DND-41 (cell line): ENCODE measurements around the gene PSMA6.

Experiments used
- ATAC-seq: fragments of 200-7000 bp; cut with Tn5 transposase; 3 replicates; pipeline ENCODE4 v1.9.1; 2021; ENCODE audit warnings: low read depth; ENCODE audit not compliant: insufficient read depth
- DNase-seq: peaks from one replicate; pipeline ENCODE4 v3.0.0-alpha.2; 2020
- H2AFZ ChIP-seq: 2 replicates; pipeline ENCODE4 v1.6.0; 2012; ENCODE audit warnings: low read depth, low read length
- H3K27ac ChIP-seq: 2 replicates; pipeline ENCODE4 v1.5.1; 2012; ENCODE audit warnings: low read length, inconsistent platforms
- H3K27me3 ChIP-seq: fragments of 200-600 bp; sonication (generic); 2 replicates; pipeline ENCODE4 v1.6.0; 2012; ENCODE audit warnings: low read length, mild to moderate bottlenecking, inconsistent platforms; ENCODE audit not compliant: insufficient read depth, poor library complexity
- H3K36me3 ChIP-seq: 2 replicates; pipeline ENCODE4 v1.5.1; 2012; ENCODE audit warnings: low read length, inconsistent platforms; ENCODE audit not compliant: insufficient read depth
- H3K4me1 ChIP-seq: 2 replicates; pipeline ENCODE4 v1.5.1; 2012; ENCODE audit warnings: mild to moderate bottlenecking, low read length; ENCODE audit not compliant: insufficient read depth
- H3K4me2 ChIP-seq: 2 replicates; pipeline ENCODE4 v1.6.0; 2012; ENCODE audit warnings: mild to moderate bottlenecking, moderate library complexity, low read length, inconsistent platforms; ENCODE audit not compliant: insufficient read depth
- H3K4me3 ChIP-seq, 2 experiments: fragments of 200-600 bp in 1 of 2; shearing (Covaris generic) in 1 of 2; 2 replicates each; pipeline ENCODE4 v1.5.1; 2012 to 2016; ENCODE audit warnings: inconsistent platforms in 2 of 2, low read length in 2 of 2, mild to moderate bottlenecking in 2 of 2, low read depth in 1 of 2, moderate library complexity in 1 of 2
- H3K79me2 ChIP-seq: 2 replicates; pipeline ENCODE4 v1.6.0; 2012; ENCODE audit warnings: low read length, inconsistent platforms; ENCODE audit not compliant: insufficient read depth
- H3K9ac ChIP-seq: 2 replicates; pipeline ENCODE4 v1.6.0; 2012; ENCODE audit warnings: low read depth, mild to moderate bottlenecking, inconsistent platforms, low read length, moderate library complexity
- H3K9me3 ChIP-seq: 2 replicates; pipeline ENCODE4 v1.5.1; 2012; ENCODE audit warnings: low read length, moderate library complexity, mild to moderate bottlenecking, inconsistent platforms; ENCODE audit not compliant: insufficient read depth, severe bottlenecking
- H4K20me1 ChIP-seq: 2 replicates; pipeline ENCODE4 v1.6.0; 2012; ENCODE audit warnings: low read length; ENCODE audit not compliant: insufficient read depth
- EZH2 ChIP-seq: IDR thresholded peaks from 3 replicates; pipeline ENCODE4 v1.6.1; 2012; ENCODE audit warnings: borderline replicate concordance, low read depth, mild to moderate bottlenecking, moderate library complexity, low read length, inconsistent platforms; ENCODE audit not compliant: severe bottlenecking
- TF ChIP-seq, protein P1 (sequence below): IDR thresholded peaks from 2 replicates; pipeline ENCODE4 v1.5.1; 2012; ENCODE audit warnings: borderline replicate concordance, low read length, moderate library complexity, mild to moderate bottlenecking; ENCODE audit not compliant: poor library complexity, severe bottlenecking; ENCODE audit errors: extremely low read depth

Gene PSMA6

DNA sequence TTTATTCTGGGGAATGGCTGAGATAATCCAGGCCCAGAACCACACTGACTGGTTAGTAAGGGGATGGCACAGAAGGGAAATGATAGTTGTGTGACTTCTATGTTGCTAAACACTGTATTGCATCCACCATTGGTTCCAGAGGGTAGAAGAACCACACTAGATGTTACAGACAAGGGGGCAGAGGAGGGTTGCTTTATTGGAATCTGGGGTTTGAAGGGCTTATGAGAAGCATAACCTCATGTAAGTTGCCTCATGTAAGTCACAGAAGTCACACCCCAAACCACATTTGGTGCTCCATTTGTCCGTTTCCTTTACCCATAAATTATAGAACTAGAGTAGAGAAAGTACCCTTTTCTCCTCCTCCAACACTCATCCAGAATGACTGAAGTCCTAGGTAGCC is 5.5 kb upstream of the PSMA6 start:
- peak; percentile 66 for ATAC-seq

DNA sequence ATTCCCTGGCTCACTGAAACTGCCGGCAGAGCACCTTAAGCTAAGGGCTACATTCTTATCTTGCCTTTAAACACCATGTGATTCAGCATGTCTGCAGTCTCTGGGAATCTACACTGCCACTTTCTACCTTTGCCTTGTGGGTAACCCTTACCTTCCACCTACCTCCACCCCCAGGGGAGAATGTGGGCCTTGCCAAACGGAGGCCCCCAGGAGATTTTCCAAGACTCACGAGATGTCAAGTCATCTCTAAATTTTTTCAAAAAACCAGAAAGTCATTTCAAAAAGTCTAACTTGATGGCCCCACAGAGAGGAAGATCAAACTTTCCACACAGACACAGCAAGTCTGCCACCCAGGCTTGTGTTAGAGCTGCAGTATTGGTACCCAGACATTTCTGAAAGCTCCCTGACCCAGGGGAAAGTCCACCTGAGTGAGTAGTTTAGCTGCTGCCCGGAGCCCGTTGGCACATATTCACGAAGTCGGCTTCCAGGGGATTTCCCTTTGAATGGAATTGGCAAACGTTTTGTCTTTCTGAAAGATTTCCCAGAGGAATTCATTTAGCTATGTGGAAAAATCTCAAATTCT is 4.7 kb upstream of the PSMA6 start:
- Histone ChIP-seq H3K9ac (peak overlapping the region; percentile 89), H3K27me3 (no peaks in the 10 kb centered on the region), H2AFZ (peak overlapping the region; percentile 18), H3K36me3 (no peaks in the 10 kb centered on the region; the same call in 1 of the 2 replicates), H4K20me1 (no peaks in the 10 kb centered on the region), H3K4me1 (peaks cover 86% of the 10 kb centered on the region), H3K79me2 (peaks cover 54% of the 10 kb centered on the region), H3K27ac (peak overlapping the region; percentile 97), H3K4me2 (peak overlapping the region; percentile 52), H3K4me3 (peak overlapping the region in 1 of 2 experiments; percentile 42; a peak in 2 of 4 replicates), H3K9me3 (no peaks in the 10 kb centered on the region)
- ATAC-seq (no peak), DNase-seq (peak; percentile 52)
- TF ChIP-seq, protein P1, sequence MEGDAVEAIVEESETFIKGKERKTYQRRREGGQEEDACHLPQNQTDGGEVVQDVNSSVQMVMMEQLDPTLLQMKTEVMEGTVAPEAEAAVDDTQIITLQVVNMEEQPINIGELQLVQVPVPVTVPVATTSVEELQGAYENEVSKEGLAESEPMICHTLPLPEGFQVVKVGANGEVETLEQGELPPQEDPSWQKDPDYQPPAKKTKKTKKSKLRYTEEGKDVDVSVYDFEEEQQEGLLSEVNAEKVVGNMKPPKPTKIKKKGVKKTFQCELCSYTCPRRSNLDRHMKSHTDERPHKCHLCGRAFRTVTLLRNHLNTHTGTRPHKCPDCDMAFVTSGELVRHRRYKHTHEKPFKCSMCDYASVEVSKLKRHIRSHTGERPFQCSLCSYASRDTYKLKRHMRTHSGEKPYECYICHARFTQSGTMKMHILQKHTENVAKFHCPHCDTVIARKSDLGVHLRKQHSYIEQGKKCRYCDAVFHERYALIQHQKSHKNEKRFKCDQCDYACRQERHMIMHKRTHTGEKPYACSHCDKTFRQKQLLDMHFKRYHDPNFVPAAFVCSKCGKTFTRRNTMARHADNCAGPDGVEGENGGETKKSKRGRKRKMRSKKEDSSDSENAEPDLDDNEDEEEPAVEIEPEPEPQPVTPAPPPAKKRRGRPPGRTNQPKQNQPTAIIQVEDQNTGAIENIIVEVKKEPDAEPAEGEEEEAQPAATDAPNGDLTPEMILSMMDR: no peak
- TF ChIP-seq EZH2: no peak

More for the DNA sequence above, 5.5 kb upstream of the PSMA6 start:
- Histone ChIP-seq H3K27me3 (no peaks in the 10 kb centered on the region), H3K36me3 (no peaks in the 10 kb centered on the region; the same call in 1 of the 2 replicates), H3K4me2 (peak overlapping the region; percentile 52), H4K20me1 (no peaks in the 10 kb centered on the region), H3K9me3 (no peaks in the 10 kb centered on the region), H3K4me1 (peaks cover 90% of the 10 kb centered on the region), H3K4me3 (peak overlapping the region in 1 of 2 experiments; percentile 42; a peak in 2 of 4 replicates), H3K79me2 (peaks cover 55% of the 10 kb centered on the region), H3K9ac (peak overlapping the region; percentile 89), H2AFZ (no peak overlapping the region), H3K27ac (peak overlapping the region; percentile 97)
- peak; percentile 77 for DNase-seq
- TF ChIP-seq EZH2: no peak
- TF ChIP-seq, protein P1: peak; percentile 15

DNA sequence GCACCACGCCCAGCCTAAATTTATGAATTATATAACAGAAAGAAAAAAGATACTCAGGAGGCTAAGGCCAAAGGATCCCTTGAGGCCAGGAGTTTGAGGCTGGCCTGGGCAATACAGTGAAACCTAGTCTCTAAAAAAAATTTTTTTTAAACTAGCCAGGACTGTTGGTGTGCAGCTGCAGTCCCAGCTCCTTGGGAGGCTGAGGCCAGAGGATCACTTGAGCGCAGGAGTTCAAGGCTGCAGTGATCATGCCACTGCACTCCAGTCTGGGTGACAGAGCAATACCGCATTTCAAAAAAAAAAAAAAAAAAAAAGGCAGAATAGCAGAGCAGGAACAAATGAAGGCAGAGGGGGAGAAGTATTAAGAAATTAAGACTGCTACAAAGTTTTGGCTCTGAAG is 2.6 kb upstream of the PSMA6 start:
- Histone ChIP-seq H3K4me3 (no peak overlapping the region), H3K4me1 (peaks cover 74% of the 10 kb centered on the region), H2AFZ (no peak overlapping the region), H3K9me3 (no peaks in the 10 kb centered on the region), H3K79me2 (peaks cover 62% of the 10 kb centered on the region), H3K9ac (peak overlapping the region; percentile 89), H4K20me1 (peaks cover 6% of the 10 kb centered on the region; the same call in 1 of the 2 replicates), H3K27me3 (no peaks in the 10 kb centered on the region), H3K36me3 (peaks cover 17% of the 10 kb centered on the region), H3K27ac (peak overlapping the region; percentile 97), H3K4me2 (peak overlapping the region; percentile 16)
- DNase-seq: peak; percentile 60
- TF ChIP-seq EZH2: no peak
- TF ChIP-seq, protein P1: no peak
- ATAC-seq: no peak
